ENCODE data around the gene FAM162B. TPM values are rescaled to one million over a fixed set of nuclear protein-coding genes. Genes with fewer than 3 reads are reported as not detected.

The FAM162B gene
- total RNA-seq = 2.8 TPM

DNA sequence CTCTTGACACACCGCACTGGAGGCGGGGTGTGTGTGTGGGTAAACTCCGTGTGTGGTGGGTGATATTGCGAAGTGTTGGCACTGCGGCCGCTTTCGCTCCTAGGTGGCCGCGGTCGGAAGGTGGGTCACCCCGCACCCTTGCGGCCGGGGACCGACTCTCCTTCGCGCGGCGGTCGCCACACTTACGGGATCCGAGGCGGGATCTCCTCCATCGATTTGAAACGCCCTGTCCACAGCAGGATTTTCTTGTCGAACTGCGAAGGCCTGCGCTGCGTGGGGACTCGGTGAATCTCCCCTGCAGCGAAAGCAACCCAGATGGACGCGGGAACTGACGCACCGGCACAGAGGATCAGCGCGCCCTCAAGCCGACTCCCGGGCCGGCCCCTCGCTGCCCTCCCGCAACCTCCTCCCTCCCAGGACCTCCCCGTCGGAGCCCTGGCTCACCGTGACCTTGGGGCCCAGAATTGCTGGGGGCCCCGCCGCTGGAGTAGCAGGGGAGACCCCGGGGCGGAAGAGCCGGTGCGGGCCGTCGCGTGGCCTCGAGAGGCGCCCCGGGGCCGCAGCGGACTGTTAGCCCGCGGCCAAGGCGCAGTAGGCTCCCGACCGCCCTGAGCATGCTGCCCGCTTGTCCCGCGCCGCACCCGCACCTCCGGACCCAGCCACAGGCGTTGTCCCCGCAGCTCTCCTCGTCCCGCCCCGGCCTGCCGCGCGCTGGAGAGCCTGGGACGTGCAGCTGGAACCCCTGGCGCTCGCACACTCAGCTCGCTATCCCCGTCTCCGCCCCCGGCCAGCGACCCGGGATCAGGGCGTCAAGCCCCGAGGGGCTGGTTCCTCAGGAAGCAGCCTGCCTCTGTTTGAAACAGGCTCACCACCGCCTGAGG, at the start of gene FAM162B:
FAM162B (minus strand) TSS at position 759 of the 881 bp plus-strand sequence; CDS start at position 616, 143 bp downstream.

Other genes with a start within 250 kb of the FAM162B start
- 0.69 TPM for gene TRAPPC3L, start 220.0 kb downstream of the FAM162B start, total RNA-seq
- 0.46 TPM for gene CALHM4, start 212.0 kb downstream of the FAM162B start, total RNA-seq
- 47.7 TPM for gene RWDD1, start 194.2 kb downstream of the FAM162B start, total RNA-seq
- 16.1 TPM for gene RSPH4A, start 149.2 kb downstream of the FAM162B start, total RNA-seq
- 34.8 TPM for gene ZUP1, start 97.0 kb downstream of the FAM162B start, total RNA-seq
- gene KPNA5, start 84.5 kb downstream of the FAM162B start, total RNA-seq = 35.3 TPM
- not detected for gene GPRC6A, start 63.4 kb upstream of the FAM162B start, total RNA-seq
- not detected for gene RFX6, start 111.5 kb upstream of the FAM162B start, total RNA-seq

Data from diencephalon (tissue), 1 donor.